Measurements from ENCODE around the gene SLC35G6.
A peak's percentile ranks its signal among the peaks of the same experiment; 100 is the strongest.
"Not testable (repeated sequence)": the region's sequence is repeated elsewhere in the genome, so short reads cannot be mapped to it uniquely, and the experiment has no call there.

Gene SLC35G6

DNA sequence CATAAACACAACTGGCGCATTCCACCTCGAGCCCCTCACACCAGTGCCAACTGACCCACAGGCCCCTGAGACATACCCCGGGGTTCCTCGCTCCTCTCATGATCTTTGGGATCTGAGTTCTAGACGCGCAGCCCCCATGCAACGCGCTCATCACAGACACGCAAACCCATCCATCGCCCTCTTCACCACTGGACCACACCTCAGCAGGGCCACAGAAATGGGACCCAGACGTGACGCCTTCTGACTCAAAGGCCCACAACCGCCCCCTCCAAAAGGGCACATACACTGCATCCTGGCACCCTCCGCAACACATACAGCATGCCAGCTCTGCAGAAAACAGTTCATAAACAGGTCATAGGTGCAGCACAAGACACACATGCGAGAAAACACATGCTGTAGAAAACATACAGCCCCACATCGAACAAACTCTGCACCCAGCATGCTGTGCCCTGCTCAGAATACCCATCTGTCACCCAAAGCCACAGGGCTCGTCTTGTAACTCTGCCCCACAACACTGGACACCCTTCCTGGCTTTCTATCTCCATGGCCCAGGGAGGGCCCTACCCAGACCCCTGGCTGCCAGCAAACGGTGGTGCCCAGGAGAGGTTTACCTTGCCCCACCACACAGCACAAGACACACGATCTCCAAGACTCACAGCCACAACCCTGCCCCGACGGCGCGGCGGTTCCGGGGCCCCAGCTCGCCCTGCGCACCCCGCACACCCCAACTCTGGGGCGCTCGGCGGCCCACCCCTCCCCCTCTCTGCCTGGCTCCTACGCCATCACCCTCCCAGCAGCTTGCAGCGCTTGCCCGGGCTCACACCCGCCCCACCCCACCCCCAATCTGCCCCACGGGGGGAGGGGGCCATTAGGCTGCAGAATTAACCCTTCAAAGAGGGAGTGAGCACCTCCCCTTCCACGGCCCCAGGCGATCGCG lies 2.7 kb upstream of the SLC35G6 start:
- DNase-seq (ENCODE audit: low spot score) = peak; percentile 61

DNA sequence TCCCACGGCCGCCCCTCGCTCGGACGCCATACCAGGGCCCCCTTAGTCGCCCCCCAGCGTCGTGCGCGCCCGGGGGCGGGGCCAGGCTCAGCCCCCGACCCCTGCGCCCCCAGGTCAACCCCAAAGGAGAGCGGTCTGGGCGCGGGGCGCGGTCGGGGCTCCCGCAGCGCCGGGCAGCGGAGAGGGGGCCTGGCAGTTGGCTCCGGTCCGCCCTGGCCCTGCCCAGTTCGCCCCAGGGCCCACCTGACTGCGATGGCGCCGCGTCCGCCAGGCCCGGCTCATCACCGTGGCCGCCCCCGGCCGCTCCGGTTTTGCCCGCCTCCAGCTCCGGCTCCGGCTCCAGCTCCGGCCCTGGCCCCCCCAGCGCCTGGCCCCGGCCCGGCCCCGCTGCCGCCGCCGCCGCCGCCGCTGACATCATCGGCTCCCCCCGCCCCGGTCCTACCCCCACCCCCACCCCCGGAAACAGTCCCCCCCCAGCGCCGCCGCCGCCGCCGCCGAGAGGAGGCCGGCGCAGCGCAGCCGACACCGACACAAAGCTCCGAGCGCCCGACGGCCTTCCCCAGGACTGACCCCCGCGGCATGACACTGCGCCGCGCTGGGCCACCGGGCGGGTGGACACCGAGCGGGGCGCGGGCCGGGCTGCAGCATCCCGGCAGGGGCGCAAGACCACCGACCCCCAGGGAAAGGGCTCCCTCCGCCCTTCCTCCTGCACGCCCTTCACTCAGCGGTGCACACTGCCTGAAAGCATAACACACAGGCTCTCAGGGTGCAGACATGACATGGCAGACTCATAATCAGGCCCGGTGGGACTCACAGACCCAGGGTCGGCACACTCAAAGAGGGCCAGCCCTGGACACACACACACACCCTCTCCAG lies 1.8 kb upstream of the SLC35G6 start, which contains the start of gene ZBTB4:
Gene ZBTB4, minus strand, starts transcription at position 419 of the 876 bp plus-strand sequence. CDS start 12,830 bp downstream, outside the sequence.
- DNase-seq (ENCODE audit: low spot score) = peak; percentile 74

DNA sequence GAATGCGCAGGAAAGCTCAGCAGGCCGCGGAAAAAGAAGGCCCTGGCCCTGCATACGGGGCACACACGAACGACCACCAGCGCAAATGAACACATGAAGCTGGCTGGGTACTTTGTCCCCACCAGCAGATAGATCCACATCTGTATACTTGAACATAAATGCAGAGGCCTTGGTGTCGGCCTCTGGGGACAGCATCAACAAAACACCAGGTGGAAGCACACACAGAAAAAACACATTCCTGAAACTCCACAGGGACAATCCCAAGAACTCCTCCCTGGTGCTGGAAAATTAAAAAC lies 1.2 kb upstream of the SLC35G6 start:
- no peak for DNase-seq (ENCODE audit: low spot score)

DNA sequence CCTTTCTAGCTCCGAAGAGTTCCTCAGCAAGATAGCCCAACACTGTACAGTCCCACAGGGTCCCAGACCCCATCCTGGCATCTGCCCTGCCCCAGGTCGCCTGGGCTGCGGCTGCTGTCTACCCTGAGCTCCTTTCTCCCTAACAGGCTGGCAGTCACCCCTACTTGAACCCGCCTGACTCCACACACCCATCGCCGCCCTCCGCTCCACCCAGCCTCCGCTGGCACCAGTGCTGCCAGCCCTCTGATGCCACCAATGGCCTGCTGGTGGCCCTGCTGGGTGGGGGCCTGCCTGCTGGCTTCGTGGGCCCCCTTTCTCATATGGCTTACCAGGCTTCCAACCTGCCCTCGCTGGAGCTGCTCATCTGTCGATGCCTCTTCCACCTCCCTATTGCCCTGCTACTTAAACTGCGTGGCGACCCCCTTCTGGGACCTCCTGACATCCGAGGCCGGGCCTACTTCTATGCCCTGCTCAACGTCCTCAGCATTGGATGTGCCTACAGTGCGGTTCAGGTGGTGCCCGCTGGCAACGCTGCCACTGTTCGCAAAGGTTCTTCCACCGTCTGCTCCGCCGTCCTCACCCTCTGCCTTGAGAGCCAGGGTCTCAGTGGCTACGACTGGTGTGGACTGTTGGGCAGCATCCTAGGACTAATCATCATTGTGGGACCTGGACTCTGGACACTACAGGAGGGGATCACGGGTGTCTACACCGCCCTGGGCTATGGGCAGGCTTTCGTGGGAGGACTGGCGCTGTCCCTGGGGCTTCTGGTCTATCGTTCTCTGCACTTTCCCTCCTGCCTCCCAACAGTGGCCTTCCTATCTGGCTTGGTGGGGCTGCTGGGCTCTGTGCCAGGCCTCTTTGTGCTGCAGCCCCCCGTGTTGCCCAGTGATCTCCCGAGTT lies 846 bp downstream of the SLC35G6 start:
- DNase-seq (ENCODE audit: low spot score) = not testable (repeated sequence)

DNA sequence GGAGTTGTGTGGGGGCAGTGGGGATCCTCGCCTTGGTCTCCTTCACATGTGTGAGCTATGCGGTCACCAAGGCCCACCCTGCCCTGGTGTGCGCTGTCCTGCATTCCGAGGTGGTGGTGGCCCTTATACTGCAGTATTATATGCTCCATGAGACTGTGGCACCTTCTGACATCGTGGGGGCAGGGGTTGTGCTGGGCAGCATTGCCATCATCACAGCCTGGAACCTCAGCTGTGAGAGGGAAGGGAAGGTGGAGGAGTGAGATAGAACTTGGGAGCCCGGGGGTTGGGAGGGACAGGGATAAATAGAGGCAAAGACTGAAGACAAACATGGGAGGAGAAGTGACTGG lies 1.5 kb downstream of the SLC35G6 start:
- DNase-seq (ENCODE audit: low spot score) = not testable (repeated sequence)

GRCh38 chr17:7483255-7484066 lies 2.2 kb downstream of the SLC35G6 start:
- peak; percentile 91 for DNase-seq (ENCODE audit: low spot score)

DNA sequence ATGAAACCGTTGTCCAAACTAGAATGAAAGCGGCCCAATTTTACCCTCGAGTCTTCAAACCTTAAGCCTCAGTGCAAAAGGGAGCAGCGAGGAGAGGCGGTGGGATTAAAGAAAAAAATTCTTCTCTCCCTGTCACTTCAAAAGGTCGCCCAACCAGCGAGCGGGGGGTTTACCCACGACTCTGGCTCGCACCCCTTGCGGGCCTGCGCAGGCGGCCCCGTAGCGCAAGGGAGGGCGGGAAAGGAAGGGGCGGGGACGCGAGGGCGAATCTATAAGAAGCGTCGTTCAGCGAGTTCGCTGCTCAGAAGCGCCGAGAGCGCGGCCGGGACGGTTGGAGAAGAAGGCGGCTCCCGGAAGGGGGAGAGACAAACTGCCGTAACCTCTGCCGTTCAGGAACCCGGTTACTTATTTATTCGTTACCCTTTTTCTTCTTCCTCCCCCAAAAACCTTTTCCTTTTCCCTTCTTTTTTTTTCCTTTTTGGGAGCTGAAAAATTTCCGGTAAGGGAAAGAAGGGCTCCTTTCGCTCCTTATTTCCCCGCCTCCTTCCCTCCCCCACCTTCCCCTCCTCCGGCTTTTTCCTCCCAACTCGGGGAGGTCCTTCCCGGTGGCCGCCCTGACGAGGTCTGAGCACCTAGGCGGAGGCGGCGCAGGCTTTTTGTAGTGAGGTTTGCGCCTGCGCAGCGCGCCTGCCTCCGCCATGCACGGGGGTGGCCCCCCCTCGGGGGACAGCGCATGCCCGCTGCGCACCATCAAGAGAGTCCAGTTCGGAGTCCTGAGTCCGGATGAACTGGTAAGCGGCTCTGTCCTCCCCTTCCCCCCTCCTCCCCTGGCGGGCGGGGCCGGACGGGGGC lies 3.0 kb downstream of the SLC35G6 start, which contains the start of gene POLR2A:
Gene POLR2A, plus strand, starts transcription at position 300 of the 852 bp plus-strand sequence.
- peak; percentile 98 for DNase-seq (ENCODE audit: low spot score)

GRCh38 chr17:7484919-7485377 lies 3.7 kb downstream of the SLC35G6 start:
- DNase-seq (ENCODE audit: low spot score) = no peak

GRCh38 chr17:7486181-7486580 lies 4.9 kb downstream of the SLC35G6 start:
- no peak for DNase-seq (ENCODE audit: low spot score)

DNA sequence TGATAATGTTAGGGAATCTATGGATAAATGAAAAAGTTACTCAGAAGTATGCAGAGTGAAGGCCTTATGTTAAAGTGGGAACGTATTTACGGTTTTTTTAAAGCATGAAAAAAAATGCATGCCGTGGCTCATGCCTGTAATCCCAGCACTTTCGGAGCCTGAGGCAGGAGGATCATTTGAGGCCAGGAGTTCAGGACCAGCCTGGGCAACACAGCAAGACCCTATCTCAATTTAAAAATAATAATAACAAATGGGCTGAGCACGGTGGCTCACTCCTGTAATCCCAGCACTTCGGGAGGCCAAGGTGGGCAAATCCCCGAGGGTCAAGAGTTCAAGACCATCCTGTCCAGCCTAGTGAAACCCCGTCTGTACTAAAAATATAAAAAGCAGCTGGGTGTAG lies 8.9 kb downstream of the SLC35G6 start:
- DNase-seq (ENCODE audit: low spot score) = no peak

DNA sequence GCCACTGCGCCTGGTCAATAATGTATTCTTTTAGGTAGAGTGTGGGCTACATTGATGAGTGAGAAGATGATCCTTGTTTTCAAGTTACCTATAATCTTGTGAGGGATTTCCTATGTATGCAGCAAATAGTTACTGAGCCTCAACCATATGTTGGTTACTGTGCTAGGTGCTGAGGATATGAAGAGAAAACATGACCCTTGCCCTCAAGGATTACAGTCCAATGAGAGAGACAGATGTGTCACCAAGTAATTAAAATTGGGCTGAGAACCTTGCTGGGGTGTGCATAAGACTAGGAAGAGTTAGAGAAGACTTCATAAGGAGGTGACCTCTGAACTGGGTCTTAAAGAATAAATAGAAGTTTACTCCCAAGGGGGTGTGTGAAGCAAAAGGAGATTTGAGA lies 10.3 kb downstream of the SLC35G6 start:
- DNase-seq (ENCODE audit: low spot score) = no peak

GRCh38 chr17:7493941-7494340 lies 12.7 kb downstream of the SLC35G6 start:
- no peak for DNase-seq (ENCODE audit: low spot score)

DNA sequence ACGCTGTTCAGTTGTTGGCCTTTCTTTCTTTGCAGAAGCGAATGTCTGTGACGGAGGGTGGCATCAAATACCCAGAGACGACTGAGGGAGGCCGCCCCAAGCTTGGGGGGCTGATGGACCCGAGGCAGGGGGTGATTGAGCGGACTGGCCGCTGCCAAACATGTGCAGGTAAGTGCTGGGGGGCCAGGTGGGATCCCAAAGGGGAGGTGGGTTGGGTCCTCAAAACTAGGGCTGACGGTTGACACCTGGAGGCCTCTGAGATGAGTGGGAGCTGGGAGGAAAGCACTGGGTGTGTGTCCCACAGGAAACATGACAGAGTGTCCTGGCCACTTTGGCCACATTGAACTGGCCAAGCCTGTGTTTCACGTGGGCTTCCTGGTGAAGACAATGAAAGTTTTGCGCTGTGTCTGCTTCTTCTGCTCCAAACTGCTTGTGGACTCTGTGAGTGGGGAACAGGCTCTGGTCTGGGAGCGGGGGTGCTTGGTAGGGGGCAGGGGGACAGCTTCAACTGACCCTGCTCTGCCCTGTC lies 14.7 kb downstream of the SLC35G6 start:
- no peak for DNase-seq (ENCODE audit: low spot score)

GRCh38 chr17:7496470-7497183 lies 15.4 kb downstream of the SLC35G6 start:
- no peak for DNase-seq (ENCODE audit: low spot score)

GRCh38 chr17:7497228-7497627 lies 16.0 kb downstream of the SLC35G6 start:
- DNase-seq (ENCODE audit: low spot score) = no peak

GRCh38 chr17:7497636-7498035 lies 16.4 kb downstream of the SLC35G6 start:
- DNase-seq (ENCODE audit: low spot score) = no peak

- DNase-seq (ENCODE audit: low spot score) = no peak
Observed at GRCh38 chr17:7499161-7499560, 17.9 kb downstream of the SLC35G6 start.

GRCh38 chr17:7501729-7502128 lies 20.5 kb downstream of the SLC35G6 start:
- DNase-seq (ENCODE audit: low spot score) = no peak

Data from germinal center (tissue), 1 donor.